Stimulated activated CD8-positive, alpha-beta memory T cell treated with anti-CD3 and anti-CD28 coated beads, Interleukin-15, amount 100 ng/mL, for 1 hour (primary cell): ENCODE results near the gene NKTR.
"Not testable (repeated sequence)": the region's sequence is repeated elsewhere in the genome, so short reads cannot be mapped to it uniquely, and the experiment has no call there.

Experiments used
- DNase-seq: peaks from one replicate; pipeline ENCODE4 v3.0.0-alpha.2; 2020; ENCODE audit warnings: low read depth

The NKTR gene

GRCh38 chr3:42600111-42600957, at the start of gene NKTR:
NKTR (plus strand) TSS chr3:42600686; CDS start chr3:42601007, 321 bp downstream.
- peak; percentile 99 for DNase-seq

DNA sequence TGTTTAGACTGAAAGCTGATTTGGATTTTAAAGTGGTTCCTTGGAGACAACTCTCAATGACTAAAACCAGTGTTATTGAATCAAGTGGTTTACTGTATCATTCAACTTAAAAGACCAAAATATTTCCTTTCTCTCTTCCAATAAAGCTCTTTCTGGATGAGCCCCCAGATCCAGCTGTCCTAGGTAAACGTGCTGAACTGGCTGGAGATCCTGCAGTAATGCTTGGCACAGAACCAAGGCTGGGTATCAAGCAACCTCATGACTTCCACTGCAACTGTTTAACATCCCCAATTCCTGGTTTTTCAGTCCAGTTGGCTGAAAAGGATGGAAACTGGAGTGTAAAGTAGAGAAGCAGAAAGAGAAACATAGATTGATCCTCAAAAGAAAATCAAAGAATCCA, 47.7 kb upstream of the NKTR start:
- DNase-seq, result no peak

DNA sequence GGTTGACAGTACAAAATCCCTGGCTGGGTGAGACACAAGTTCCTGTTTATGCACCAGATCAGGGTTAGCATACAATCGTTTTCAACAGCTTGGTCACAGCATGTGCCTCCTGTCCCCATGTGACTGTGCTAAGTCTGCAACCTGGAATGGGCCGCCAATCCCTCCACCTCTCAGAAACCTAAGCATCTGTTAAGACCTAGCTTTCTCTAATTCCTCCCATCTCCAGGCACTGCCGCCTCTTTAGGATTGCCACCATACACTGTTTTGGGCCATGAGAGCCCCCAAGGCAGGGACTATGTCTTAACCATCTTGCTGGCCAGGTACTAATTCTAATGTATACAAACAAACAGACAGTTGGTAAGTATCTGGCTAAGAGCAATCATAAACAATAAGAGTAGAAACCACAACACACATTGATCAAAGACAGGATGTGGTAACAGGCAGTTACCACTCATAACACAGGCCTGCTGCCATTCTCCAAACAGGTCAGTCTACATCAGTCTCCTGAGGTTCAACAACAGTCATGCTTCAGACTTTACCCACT, 44.3 kb upstream of the NKTR start:
- DNase-seq, result no peak

DNA sequence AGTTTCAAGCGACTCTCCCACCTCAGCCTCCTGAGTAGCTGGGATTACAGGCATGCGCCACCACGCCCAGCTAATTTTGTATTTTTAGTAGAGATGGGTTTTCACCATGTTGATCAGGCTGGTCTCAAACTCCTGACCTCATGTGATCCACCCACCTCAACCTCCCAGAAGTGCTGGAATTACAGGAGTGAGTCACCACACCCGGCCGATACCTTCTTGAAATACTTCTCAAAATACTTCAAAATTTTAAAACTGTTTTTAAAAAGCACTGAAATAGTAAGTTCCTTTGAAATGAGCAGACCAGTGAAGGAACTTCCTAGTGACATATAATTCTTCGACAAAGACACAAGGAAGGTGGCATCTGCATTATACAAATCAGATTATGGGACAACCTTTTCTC, 43.7 kb upstream of the NKTR start:
- DNase-seq, result not testable (repeated sequence)

DNA sequence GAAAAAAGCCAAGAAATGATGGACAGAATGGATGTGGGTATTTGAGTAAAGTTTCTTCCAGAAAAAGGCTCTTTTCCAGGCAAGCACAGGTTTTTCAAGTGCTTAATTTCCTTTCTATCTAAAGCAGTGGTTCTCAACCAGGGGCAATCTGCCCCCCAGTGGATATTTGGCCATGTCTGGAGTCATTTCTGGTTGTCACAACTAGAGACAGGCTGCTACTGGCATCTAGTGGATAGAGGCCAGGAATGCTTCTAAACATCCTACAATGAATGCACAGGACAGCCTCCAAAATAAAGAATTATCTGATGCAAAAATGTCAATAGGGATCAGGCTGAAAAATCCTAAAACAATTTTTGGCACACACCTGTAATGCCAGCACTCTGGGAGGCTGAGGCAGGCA, 42.6 kb upstream of the NKTR start:
- DNase-seq, result no peak

- DNase-seq, result no peak
These were observed 38.2 kb upstream of the NKTR start for GRCh38 chr3:42562047-42562907.

GRCh38 chr3:42569593-42570142, 30.8 kb upstream of the NKTR start:
- DNase-seq, result no peak

DNA sequence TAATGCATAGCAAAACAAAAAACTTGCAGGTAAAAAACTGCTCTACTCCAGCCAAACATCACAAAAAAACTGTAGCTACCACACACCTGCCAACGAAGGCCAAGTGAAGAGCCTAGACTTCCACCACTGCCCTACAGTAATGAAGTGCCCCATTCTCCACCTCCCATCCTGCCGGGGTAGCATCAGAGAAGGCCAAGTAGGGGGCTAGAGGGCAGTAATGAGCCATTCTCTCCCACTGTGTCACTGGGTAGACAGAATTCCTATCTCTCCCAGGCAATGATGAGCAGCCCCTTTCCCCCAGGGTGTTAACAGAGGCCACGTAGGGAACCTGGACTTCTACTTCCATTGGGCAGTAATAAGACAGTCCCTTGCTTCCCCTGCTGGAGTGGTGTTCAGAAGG, 28.2 kb upstream of the NKTR start:
- DNase-seq, result no peak

GRCh38 chr3:42575137-42575741, 25.2 kb upstream of the NKTR start:
- DNase-seq, result no peak

DNA sequence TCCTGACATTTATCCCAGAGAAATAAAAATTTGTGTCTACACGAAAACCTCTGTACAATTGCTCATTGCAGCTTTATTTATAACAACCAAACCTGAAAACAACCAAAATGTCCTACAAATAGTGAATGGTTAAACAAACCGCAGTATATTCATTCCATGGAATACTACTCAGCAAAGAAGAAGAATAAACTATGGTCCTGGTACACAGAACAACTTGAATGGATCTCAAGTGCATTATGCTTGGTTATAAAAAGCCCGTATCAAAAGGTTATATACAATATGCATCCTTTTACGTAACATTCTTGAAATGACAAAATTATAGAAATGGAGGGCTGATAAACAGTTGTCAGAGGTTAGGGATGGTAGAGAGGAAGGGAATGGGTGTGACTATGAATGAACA, 22.4 kb upstream of the NKTR start:
- no peak for DNase-seq

DNA sequence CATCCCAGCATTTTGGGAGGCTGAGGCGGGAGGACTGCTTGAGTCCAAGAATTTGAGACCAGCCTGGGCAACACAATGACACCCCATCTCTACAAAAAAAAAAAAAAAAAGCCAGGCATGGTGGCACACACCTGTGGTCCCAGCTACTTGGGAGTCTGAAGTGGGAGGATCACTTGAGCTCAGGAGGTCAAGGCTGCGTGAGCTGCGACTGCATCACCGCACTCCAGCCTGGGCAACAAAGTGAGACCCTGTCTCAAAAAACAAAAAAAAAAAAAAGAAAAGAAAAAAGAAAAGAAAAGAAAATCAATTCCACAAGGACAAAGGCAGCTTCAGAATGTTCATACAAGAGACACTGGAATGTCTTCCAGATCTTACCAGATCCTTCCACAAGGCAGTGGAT, 21.1 kb upstream of the NKTR start:
- not testable (repeated sequence) for DNase-seq

- no peak for DNase-seq
These were observed 19.1 kb upstream of the NKTR start for GRCh38 chr3:42581400-42581708.

DNA sequence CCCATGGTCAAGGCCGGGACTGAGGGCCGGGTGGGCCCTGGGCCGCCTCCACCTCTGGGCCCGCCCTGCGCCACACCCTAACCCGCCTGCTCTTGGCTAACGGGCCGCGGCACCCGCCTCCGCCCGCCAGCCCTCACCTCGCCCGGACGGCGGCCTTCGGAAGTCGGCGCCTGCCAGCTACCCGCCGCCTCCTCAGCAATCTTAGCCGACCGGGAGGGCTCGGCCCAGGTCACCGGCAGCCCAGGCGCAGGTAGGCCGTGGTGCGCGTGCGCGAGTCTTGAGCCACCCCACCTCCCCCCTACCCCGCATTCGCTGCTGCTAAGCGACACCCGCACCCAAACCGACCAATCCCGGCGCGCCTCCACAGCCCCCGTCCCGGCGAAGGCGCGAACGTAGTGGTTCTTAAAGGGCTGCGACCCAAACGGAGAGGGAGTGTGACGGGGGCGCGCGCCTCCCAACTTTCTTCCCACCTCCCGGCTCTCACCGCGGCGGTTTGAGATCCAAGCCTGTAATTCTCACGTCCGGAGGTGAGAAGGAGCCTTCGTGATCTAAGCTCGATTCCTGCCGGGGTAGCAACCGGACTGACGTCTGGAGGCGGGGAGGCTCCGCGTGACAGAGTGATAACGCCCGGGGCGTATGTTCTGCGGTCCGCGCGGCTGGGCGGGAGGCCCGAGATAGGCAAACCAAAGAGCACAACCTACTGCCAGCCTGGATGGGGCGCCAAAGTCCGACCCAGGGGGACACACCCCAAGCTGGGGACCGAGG, 18.6 kb upstream of the NKTR start, which contains the start of gene SEC22C:
TSS of gene SEC22C (minus strand) at position 259 of the 765 bp plus-strand sequence. CDS start 12,921 bp downstream, outside the sequence.
- peak; percentile 93 for DNase-seq

DNA sequence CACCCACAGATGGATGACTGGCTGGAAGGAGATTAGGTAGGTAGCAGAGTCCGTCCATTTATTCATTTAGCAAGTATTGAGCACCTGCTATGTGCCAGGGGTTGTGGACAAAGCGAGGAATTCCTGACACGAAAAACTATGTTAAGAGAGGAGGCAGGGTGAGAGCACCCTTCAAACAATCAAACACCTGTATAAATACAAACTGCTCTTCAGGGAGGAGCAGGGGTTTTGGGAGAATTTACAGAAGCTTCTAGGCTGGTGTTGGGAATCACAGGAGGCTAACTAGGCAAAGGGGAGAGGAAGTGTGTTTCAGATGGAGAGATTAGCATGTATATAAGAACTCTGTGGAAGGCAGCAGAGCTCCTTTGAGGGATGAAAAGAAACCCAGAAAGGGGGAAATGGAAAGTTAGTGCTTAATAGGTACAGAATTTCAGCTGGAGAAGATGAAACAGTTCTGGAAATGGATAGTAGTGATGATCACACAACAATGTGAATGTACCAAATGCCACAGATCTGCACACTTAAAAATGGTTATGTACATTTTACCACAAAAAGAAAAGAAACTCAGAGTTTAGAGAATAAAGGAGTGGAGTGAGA, 17.9 kb upstream of the NKTR start:
- no peak for DNase-seq

GRCh38 chr3:42588625-42589024, 11.9 kb upstream of the NKTR start:
- DNase-seq, result no peak

GRCh38 chr3:42589382-42590109, 10.9 kb upstream of the NKTR start:
- no peak for DNase-seq

GRCh38 chr3:42590989-42591756, 9.3 kb upstream of the NKTR start:
- DNase-seq, result no peak

GRCh38 chr3:42591811-42592210, 8.7 kb upstream of the NKTR start:
- no peak for DNase-seq

DNA sequence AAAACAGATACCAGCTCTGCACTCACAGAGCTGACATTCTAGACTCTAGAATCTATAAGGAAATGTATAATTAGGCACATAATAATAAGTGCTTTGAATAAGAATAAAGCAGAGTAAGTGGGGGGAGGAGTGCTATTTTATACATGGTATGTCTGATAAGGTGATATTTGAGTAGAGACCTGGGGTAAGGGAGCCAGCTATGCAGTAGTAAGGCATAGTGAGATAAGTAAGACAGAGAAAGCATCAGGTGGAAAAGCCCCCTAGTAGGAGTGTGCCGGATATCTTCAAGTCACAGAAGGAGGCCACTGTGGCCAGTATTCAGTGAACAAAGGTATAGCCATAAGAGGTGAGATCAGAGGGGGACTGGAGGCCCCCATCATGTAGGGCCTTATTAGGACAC, 6.9 kb upstream of the NKTR start:
- no peak for DNase-seq

- DNase-seq, result no peak
These were observed 4.8 kb upstream of the NKTR start for GRCh38 chr3:42595682-42596081.
